Measurements from ENCODE around the gene GPRIN1.

The GPRIN1 gene

GRCh38 chr5:176612855-176613254 lies 2.9 kb upstream of the GPRIN1 start:
- TF ChIP-seq, protein P1, sequence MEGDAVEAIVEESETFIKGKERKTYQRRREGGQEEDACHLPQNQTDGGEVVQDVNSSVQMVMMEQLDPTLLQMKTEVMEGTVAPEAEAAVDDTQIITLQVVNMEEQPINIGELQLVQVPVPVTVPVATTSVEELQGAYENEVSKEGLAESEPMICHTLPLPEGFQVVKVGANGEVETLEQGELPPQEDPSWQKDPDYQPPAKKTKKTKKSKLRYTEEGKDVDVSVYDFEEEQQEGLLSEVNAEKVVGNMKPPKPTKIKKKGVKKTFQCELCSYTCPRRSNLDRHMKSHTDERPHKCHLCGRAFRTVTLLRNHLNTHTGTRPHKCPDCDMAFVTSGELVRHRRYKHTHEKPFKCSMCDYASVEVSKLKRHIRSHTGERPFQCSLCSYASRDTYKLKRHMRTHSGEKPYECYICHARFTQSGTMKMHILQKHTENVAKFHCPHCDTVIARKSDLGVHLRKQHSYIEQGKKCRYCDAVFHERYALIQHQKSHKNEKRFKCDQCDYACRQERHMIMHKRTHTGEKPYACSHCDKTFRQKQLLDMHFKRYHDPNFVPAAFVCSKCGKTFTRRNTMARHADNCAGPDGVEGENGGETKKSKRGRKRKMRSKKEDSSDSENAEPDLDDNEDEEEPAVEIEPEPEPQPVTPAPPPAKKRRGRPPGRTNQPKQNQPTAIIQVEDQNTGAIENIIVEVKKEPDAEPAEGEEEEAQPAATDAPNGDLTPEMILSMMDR (conservative IDR thresholded peaks at IDR 0.05), result no peak

DNA sequence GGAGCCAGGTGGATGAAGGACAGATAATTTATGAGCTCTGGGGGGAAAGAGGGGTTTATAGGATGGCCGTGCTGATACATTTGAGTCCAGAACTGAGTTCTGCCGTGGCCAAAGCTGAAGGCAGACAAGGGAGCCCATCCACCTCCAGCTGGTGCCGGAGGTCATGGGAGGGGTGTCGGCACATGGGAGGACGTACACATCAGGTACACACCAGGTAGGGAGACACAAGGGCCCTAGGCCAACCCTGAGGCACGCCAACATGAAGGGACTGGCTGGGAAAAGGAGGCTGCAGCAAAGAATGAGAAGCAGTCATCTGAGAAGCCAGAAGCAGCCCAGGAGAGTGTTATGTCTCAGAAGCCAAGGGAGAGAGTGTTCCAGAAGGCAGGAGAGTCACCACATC lies 2.1 kb upstream of the GPRIN1 start:
- TF ChIP-seq, protein P1 (conservative IDR thresholded peaks at IDR 0.05), result no peak
- no peak overlapping the region for H3K27ac ChIP-seq

More at GRCh38 chr5:176612855-176613254, 2.9 kb upstream of the GPRIN1 start:
- H3K27ac ChIP-seq, result peak overlapping the region; percentile 67

GRCh38 chr5:176611435-176611834 lies 1.5 kb upstream of the GPRIN1 start:
- no peak overlapping the region for H3K27ac ChIP-seq
- TF ChIP-seq, protein P1 (conservative IDR thresholded peaks at IDR 0.05), result no peak

DNA sequence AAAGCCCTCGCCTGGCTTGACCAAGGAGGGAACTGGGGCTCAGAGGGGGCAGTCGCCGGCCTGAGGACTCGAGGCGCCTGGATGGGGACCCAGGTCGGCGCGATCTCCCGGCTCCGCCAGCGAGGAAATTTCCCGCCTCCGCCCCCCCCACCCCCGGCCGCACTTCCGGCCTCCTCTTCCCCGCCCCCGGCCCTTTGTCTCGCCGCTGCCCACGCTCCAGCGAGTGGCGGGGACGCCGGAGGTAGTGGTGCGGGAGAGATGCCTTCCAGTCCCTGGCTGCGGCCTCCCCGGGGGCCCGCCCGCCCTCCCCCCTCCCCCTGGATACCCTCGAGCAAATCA lies 448 bp upstream of the GPRIN1 start:
- peak overlapping the region; percentile 95 for H3K27ac ChIP-seq
- TF ChIP-seq, protein P1 (conservative IDR thresholded peaks at IDR 0.05), result peak; percentile 33

GRCh38 chr5:176608937-176609723 lies 826 bp downstream of the GPRIN1 start:
- H3K27ac ChIP-seq, result peak overlapping the region; percentile 95
- TF ChIP-seq, protein P1 (conservative IDR thresholded peaks at IDR 0.05), result no peak

GRCh38 chr5:176608142-176608705 lies 1.7 kb downstream of the GPRIN1 start:
- TF ChIP-seq, protein P1 (conservative IDR thresholded peaks at IDR 0.05), result no peak
- H3K27ac ChIP-seq, result no peak overlapping the region

GRCh38 chr5:176606875-176607274 lies 3.1 kb downstream of the GPRIN1 start:
- TF ChIP-seq, protein P1 (conservative IDR thresholded peaks at IDR 0.05), result no peak
- H3K27ac ChIP-seq, result no peak overlapping the region
